GM21737 (cell line): ENCODE measurements around the gene SIPA1L3.

Experiments
- ATAC-seq: cut with Tn5 transposase; IDR thresholded peaks from one replicate; pipeline ENCODE4 v1.9.1; 2021; ENCODE audit warnings: mild to moderate bottlenecking, moderate library complexity; ENCODE audit not compliant: unreplicated experiment

Gene SIPA1L3

GRCh38 chr19:38093154-38093553 is 186.1 kb downstream of the SIPA1L3 start:
- no peak for ATAC-seq

- ATAC-seq: no peak
Measured at GRCh38 chr19:38093587-38093986, 186.6 kb downstream of the SIPA1L3 start.

DNA sequence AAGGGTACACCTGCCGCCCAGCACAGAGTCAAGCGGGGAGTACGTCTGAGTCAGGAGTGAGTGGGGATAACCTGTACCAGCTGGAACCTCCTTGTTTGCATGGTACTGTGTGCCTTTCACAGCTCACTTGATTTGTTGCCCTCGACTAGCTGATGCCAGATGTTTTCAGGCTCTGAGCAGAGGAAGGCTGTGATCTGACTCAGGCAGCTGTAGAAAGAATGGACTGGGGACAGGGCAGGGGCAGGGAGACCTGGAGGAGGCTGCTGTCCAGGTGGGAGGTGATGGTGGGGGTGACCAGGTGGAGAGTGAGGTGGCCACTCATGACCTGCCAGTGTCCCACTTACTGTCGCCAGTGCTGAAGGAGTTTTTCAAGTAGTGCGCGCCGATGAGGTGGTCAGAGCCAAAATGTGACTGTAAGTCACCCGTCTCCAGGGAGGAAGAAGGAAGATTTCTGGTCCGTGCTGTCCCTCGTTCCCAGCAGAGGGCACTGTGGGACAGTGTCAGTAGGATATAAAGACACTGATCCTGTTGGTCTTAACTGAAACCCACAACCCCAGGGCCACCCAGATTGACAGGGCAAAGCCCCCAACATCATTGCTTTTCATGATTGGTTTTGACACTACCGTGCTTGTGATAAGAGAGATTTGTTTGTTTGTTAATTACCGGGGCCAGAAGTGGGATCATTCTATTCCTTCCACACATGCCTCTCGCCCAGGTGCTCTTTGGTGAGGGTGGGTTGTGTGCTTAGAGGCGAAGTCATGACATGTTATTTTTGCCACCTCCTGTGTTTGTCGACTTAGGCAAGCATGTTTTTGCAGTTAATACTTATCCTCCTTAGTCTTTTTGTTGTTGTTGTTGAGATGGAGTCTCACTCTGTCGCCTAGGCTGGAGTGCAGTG is 188.7 kb downstream of the SIPA1L3 start:
- no peak for ATAC-seq

DNA sequence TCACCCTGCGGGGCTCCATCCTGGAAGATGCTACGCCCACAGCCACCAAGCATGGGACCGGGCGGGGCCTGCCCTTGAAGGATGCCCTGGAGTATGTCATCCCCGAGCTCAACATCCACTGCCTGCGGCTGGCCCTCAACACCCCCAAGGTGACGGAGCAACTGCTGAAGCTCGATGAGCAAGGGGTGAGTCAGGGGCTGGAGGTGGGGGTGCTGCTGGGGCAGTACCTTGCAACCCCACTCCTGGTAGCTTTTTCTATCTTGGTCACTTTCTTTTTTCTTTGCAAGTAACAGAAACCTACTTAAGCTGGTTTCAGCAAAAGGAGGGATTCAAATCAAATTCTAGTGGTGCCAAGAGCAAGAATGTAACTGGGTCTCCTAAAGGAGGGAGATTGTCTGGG is 193.0 kb downstream of the SIPA1L3 start:
- ATAC-seq: no peak

- ATAC-seq: no peak
Measured at GRCh38 chr19:38100589-38100988, 193.6 kb downstream of the SIPA1L3 start.

- no peak for ATAC-seq
Measured at GRCh38 chr19:38101723-38102122, 194.7 kb downstream of the SIPA1L3 start.

DNA sequence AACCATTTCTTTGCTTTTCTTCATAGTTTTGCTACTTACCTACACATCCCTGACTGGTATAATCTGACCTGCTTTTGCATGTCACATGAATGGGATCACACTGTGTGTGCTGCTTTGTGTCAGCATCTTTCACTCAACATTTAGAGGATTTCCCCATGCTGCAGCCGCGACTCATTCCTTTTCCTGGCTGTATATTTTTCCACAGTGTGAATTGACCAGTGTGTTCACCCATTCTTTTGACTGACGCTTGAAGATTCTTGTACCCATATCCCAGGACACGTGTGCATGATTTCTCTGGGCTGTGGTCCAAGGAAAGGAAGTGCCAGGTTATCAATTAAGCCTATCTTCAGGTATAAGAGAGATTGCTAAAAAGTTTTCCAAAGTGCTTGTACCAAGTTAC is 198.6 kb downstream of the SIPA1L3 start:
- ATAC-seq: no peak

DNA sequence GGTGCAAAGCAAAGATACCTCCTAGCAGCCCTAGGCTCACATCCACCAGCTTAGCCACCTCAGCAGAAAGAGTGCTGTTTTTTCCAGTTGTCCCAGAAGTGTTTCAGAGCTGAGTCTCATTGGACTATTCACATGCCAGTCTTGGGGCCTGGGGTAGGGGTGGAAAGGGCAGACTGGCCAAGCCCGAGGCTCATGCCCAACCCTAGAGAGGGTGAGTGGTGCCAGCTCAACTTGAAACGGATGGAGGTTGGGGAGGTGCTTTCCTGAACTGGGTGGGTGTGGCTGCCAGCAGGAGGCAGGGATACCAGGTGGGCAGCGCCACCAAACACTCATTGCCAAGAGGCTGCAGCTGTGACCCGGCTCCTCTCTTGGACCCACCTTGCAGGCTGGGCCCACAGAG is 200.1 kb downstream of the SIPA1L3 start:
- no peak for ATAC-seq

GRCh38 chr19:38111898-38112297 is 204.9 kb downstream of the SIPA1L3 start:
- no peak for ATAC-seq

GRCh38 chr19:38114651-38115050 is 207.6 kb downstream of the SIPA1L3 start:
- no peak for ATAC-seq

DNA sequence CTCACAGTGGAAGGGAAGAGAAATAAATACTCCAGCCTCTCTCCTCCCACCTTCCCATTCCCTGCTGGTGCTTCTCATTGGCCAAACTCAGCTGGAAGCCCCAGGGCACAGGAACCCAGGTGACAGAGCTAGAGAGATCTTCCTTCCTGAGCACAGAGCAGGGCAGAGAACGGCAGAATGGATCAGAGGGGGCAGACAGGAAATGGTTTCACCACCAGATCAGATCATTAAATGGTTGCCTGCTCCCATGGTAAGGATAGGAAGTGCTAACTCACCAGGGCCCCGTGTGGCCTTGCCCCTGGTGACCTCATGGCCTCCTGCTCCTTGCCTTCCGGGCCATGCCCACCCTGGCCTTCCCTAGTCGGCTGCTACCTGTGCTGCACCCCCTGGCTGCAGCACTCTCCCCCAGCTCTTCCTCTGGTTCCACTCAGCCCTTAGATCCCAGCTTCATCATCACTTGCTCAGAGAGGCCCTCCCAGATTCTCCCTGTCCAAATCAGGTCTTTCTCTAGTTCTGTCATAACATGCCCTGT is 208.3 kb downstream of the SIPA1L3 start:
- ATAC-seq: no peak

DNA sequence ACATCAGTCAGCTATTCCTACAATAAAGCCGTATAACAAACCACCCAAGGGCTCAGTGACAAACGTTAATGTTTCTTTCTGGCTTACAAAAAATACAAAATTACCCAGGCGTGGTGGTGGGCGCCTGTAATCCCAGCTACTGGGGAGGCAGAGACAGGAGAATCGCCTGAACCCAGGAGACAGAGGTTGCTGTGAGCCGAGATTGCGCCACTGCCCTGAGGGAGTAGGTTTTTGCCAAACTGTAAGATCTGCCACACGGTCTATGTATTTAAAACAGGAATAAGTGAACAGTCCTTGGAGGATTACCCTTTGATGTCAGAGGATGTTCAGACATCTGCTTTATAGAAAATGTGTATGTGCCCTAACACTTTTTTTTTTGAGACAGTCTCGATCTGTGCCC is 211.2 kb downstream of the SIPA1L3 start:
- ATAC-seq: no peak

- no peak for ATAC-seq
Measured at GRCh38 chr19:38120471-38121025, 213.5 kb downstream of the SIPA1L3 start.

- no peak for ATAC-seq
Measured at GRCh38 chr19:38122402-38123093, 215.5 kb downstream of the SIPA1L3 start.

DNA sequence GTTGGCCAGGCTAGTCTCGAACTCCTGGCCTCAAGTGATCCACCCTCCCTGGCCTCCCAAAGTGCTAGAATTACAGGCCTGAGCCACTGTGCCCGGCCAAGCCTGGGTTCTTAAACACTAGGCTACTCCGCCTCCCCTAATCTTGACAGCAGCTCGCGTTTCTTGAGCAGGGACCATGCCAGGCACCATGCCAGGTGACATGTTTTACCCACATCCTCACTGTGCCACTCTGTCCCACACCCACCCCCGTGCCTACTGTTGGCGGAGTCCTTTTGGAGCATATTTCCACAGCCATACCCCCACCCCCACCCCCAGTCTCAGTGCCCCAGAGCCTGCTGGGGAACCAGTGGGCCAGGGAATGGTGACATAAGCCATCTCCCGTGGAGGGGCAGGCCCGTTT is 218.2 kb downstream of the SIPA1L3 start:
- ATAC-seq: no peak

GRCh38 chr19:38130399-38130798 is 223.4 kb downstream of the SIPA1L3 start:
- no peak for ATAC-seq

- ATAC-seq: no peak
Measured at GRCh38 chr19:38132781-38133180, 225.8 kb downstream of the SIPA1L3 start.

DNA sequence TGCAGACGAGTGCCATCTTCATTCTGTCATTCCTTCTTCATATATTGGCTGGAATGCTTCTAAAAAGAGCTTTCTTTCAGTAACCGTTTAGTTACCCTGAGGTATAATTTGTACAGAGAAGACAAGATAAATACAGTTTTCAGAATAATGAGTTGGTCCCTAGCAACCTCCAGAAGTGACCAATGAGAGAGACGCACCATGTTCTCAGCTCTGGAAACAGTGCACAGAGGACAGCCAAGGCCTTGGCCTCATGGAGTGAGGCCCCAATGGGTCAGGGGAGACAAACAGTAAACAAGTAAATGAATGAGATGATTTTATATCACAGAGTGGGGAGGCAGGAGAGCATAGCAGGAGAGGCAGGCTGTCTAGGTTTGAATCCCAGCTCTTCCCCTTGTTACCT is 226.3 kb downstream of the SIPA1L3 start:
- ATAC-seq: no peak

DNA sequence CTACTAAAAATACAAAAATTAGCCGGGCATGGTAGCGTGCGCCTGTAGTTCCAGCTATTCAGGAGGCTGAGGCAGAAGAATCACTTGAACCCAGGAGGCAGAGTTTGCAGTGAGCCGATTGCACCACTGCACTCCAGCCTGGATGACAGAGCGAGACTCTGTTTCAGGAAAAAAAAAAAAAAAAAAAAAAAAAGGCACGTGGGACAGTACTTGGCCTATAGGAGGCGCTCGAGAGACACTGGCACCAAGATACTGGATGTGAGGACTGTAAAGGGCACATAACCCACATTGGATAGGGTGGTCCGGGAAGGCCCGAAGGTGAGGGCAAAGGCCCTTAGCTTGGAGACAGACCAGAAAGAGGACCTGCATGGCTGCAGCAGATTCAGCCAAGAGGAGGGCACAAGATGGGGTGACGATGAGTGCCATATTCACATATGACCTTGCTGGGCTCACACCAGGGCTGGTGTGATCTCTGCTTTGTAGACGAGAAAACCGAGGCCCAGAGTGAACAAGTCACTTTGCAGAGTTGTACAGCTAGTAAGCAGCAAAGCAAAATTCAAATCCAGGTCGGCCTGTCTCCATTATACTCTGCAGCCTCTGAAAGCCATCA is 227.6 kb downstream of the SIPA1L3 start:
- ATAC-seq: no peak

DNA sequence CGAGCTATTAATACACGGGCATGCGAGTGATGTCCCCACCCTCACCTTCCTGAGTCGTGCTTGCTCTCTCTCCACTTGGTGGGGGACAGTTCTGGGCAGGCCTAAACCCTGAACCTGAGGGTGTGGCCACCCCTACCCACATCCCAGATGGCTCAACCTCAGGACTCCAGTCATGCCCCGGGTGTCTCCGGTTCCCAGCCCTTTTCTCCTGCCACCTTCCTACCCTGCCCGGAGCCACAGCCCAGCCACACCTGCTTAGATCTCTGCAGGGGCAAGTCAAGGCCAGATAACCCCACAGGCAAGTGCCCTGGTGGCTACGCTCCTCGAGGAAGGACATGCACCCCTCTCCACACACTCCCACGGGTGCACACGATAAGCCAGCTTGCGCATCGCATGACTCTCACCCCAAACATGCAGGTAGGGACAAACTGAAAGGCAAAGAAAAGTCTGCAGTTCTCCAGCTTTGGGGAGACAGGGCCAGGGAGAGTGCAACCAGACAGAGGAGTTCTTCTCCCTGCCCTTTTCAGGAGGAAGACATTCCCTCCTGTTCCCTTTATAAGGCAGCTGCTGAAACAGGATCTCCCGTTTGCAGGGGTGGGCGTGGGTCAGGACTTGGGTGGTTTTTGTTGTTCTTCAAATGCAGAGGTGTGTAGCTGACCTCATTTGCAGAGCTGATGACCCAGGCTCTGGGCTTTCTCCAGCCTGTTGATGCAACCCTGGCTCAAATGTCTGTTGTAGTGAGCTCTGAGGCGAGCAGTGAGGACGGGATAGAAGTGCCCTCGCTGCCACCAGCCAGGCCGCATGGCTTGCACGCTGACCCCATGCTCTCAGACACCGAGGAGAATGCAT is 228.4 kb downstream of the SIPA1L3 start:
- no peak for ATAC-seq
